ENCODE results near the gene GRB7. TPM values are rescaled to one million over a fixed set of nuclear protein-coding genes. Genes with fewer than 3 reads are reported as not detected.

The GRB7 gene
- total and polyA plus RNA-seq, 10 of the 15 experiments (the other 5 are each of a cell fraction or from before 2014, with no cell fraction given) = 0.05 to 0.34 (median 0.19) TPM; not detected in 4

DNA sequence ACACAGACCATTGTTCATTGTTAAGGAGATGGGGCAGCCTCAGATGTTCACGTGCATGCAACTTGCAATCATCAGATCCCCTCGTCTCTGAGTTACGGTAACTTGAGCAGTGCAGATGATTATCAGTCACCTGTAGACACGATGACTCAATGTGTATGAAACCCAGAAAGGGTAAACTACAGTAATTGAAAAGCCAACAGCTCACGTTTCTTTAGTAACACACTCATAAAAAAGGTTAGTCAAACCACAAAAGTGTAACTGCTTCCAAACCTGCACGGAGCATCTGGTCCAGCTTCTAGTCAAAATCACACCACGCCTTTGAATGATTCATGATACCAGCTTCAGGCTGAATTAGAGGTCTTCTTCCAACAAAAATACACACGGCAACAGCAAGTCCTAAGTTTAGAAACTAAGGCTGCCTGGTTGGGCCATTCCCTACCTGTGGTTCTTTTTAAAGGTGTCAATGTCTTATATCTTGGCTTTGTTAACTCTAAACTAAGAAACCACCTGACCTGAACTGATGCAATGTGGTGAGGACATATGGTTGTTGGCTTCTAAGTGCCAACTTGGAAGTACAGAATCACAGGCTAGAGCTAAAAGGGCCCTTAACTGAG, 32.3 kb downstream of the GRB7 start (continued):
- TF ChIP-seq, protein P1, sequence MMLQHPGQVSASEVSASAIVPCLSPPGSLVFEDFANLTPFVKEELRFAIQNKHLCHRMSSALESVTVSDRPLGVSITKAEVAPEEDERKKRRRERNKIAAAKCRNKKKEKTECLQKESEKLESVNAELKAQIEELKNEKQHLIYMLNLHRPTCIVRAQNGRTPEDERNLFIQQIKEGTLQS (IDR thresholded peaks at IDR 0.05; ENCODE audit: borderline replicate concordance, extremely low read depth, low read depth, low read length) = no peak
- TF ChIP-seq, protein P2, sequence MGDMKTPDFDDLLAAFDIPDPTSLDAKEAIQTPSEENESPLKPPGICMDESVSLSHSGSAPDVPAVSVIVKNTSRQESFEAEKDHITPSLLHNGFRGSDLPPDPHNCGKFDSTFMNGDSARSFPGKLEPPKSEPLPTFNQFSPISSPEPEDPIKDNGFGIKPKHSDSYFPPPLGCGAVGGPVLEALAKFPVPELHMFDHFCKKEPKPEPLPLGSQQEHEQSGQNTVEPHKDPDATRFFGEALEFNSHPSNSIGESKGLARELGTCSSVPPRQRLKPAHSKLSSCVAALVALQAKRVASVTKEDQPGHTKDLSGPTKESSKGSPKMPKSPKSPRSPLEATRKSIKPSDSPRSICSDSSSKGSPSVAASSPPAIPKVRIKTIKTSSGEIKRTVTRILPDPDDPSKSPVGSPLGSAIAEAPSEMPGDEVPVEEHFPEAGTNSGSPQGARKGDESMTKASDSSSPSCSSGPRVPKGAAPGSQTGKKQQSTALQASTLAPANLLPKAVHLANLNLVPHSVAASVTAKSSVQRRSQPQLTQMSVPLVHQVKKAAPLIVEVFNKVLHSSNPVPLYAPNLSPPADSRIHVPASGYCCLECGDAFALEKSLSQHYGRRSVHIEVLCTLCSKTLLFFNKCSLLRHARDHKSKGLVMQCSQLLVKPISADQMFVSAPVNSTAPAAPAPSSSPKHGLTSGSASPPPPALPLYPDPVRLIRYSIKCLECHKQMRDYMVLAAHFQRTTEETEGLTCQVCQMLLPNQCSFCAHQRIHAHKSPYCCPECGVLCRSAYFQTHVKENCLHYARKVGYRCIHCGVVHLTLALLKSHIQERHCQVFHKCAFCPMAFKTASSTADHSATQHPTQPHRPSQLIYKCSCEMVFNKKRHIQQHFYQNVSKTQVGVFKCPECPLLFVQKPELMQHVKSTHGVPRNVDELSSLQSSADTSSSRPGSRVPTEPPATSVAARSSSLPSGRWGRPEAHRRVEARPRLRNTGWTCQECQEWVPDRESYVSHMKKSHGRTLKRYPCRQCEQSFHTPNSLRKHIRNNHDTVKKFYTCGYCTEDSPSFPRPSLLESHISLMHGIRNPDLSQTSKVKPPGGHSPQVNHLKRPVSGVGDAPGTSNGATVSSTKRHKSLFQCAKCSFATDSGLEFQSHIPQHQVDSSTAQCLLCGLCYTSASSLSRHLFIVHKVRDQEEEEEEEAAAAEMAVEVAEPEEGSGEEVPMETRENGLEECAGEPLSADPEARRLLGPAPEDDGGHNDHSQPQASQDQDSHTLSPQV (IDR thresholded peaks at IDR 0.05) = 0 out of 2 replicates have a peak, but pooled peaks have one; percentile 18
- TF ChIP-seq RELA (IDR thresholded peaks at IDR 0.05; ENCODE audit: borderline replicate concordance, partially characterized antibody) (no peak), FOXM1 (IDR thresholded peaks at IDR 0.05; ENCODE audit: low read depth, low read length) (peak; percentile 93), CREM (IDR thresholded peaks at IDR 0.05; ENCODE audit: low read depth) (peak; percentile 87), TCF3 (IDR thresholded peaks at IDR 0.05; ENCODE audit: borderline replicate concordance, insufficient read depth, low read depth, low read length) (peak; percentile 91), EED (IDR thresholded peaks at IDR 0.05; ENCODE audit: low read depth) (peak; percentile 76), ESRRA (IDR thresholded peaks at IDR 0.05; ENCODE audit: low read length) (0 out of 2 replicates have a peak, but pooled peaks have one; percentile 30), MEF2B (IDR thresholded peaks at IDR 0.05; ENCODE audit: partially characterized antibody, poor library complexity, severe bottlenecking) (peak; percentile 74)
- TF ChIP-seq, protein P3, sequence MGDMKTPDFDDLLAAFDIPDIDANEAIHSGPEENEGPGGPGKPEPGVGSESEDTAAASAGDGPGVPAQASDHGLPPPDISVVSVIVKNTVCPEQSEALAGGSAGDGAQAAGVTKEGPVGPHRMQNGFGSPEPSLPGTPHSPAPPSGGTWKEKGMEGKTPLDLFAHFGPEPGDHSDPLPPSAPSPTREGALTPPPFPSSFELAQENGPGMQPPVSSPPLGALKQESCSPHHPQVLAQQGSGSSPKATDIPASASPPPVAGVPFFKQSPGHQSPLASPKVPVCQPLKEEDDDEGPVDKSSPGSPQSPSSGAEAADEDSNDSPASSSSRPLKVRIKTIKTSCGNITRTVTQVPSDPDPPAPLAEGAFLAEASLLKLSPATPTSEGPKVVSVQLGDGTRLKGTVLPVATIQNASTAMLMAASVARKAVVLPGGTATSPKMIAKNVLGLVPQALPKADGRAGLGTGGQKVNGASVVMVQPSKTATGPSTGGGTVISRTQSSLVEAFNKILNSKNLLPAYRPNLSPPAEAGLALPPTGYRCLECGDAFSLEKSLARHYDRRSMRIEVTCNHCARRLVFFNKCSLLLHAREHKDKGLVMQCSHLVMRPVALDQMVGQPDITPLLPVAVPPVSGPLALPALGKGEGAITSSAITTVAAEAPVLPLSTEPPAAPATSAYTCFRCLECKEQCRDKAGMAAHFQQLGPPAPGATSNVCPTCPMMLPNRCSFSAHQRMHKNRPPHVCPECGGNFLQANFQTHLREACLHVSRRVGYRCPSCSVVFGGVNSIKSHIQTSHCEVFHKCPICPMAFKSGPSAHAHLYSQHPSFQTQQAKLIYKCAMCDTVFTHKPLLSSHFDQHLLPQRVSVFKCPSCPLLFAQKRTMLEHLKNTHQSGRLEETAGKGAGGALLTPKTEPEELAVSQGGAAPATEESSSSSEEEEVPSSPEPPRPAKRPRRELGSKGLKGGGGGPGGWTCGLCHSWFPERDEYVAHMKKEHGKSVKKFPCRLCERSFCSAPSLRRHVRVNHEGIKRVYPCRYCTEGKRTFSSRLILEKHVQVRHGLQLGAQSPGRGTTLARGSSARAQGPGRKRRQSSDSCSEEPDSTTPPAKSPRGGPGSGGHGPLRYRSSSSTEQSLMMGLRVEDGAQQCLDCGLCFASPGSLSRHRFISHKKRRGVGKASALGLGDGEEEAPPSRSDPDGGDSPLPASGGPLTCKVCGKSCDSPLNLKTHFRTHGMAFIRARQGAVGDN (IDR thresholded peaks at IDR 0.05) = peak; percentile 11; the same call in 1 of the 2 replicates
- TF ChIP-seq, protein P4, sequence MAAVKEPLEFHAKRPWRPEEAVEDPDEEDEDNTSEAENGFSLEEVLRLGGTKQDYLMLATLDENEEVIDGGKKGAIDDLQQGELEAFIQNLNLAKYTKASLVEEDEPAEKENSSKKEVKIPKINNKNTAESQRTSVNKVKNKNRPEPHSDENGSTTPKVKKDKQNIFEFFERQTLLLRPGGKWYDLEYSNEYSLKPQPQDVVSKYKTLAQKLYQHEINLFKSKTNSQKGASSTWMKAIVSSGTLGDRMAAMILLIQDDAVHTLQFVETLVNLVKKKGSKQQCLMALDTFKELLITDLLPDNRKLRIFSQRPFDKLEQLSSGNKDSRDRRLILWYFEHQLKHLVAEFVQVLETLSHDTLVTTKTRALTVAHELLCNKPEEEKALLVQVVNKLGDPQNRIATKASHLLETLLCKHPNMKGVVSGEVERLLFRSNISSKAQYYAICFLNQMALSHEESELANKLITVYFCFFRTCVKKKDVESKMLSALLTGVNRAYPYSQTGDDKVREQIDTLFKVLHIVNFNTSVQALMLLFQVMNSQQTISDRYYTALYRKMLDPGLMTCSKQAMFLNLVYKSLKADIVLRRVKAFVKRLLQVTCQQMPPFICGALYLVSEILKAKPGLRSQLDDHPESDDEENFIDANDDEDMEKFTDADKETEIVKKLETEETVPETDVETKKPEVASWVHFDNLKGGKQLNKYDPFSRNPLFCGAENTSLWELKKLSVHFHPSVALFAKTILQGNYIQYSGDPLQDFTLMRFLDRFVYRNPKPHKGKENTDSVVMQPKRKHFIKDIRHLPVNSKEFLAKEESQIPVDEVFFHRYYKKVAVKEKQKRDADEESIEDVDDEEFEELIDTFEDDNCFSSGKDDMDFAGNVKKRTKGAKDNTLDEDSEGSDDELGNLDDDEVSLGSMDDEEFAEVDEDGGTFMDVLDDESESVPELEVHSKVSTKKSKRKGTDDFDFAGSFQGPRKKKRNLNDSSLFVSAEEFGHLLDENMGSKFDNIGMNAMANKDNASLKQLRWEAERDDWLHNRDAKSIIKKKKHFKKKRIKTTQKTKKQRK (IDR thresholded peaks at IDR 0.05; ENCODE audit: low read depth, low read length) = no peak
- TF ChIP-seq, protein P5, sequence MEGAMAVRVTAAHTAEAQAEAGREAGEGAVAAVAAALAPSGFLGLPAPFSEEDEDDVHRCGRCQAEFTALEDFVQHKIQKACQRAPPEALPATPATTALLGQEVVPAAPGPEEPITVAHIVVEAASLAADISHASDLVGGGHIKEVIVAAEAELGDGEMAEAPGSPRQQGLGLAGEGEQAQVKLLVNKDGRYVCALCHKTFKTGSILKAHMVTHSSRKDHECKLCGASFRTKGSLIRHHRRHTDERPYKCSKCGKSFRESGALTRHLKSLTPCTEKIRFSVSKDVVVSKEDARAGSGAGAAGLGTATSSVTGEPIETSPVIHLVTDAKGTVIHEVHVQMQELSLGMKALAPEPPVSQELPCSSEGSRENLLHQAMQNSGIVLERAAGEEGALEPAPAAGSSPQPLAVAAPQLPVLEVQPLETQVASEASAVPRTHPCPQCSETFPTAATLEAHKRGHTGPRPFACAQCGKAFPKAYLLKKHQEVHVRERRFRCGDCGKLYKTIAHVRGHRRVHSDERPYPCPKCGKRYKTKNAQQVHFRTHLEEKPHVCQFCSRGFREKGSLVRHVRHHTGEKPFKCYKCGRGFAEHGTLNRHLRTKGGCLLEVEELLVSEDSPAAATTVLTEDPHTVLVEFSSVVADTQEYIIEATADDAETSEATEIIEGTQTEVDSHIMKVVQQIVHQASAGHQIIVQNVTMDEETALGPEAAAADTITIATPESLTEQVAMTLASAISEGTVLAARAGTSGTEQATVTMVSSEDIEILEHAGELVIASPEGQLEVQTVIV (IDR thresholded peaks at IDR 0.05; ENCODE audit: borderline replicate concordance, partially characterized antibody) = no peak
